ENCODE data around the gene HS3ST4.

HS3ST4 gene

DNA sequence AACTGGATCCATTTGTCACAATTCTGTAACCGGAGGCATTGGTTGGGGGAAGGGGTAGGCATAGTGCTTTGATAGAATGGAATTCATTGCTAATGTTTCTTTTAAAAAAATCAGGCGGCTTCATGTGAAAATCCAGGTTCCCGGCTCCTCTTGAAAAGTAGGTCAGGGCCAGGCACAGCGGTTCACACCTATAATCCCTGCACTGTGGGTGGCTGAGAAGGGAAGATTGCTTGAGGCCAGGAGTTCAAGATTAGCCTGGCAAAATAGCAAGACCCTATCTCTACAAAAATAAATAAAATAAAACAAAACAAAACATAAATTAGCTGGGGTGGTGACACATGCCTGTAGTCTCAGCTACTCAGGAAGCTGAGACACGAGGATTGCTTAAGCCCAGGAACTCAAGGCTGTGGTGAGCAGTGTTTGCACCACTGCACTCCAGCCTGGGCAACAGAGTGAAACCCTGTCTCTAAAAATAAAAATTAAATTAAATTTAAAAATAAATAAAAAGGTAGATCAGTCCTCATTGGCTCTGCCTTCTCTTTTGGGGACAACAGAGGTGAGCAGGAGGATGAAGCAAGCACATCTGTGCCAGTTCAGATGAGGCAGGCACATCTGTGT is 466.5 kb downstream of the HS3ST4 start:
- Histone ChIP-seq H3K27me3 (ENCODE audit: control insufficient read depth, insufficient read depth, low read length) (no peaks in the 10 kb centered on the region), H3K27ac (no peak overlapping the region), H3K4me1 (no peaks in the 10 kb centered on the region), H3K36me3 (ENCODE audit: control insufficient read depth, insufficient read depth, low read length) (no peaks in the 10 kb centered on the region), H3K9ac (no peak overlapping the region), H3K79me2 (no peaks in the 10 kb centered on the region), H3K9me3 (ENCODE audit: control insufficient read depth, low read length) (no peaks in the 10 kb centered on the region), H2AFZ (no peak overlapping the region), H3K4me2 (ENCODE audit: low read length) (no peak overlapping the region), H3K4me3 (ENCODE audit: low read depth, low read length) (no peak overlapping the region)
- TF ChIP-seq, protein P1, sequence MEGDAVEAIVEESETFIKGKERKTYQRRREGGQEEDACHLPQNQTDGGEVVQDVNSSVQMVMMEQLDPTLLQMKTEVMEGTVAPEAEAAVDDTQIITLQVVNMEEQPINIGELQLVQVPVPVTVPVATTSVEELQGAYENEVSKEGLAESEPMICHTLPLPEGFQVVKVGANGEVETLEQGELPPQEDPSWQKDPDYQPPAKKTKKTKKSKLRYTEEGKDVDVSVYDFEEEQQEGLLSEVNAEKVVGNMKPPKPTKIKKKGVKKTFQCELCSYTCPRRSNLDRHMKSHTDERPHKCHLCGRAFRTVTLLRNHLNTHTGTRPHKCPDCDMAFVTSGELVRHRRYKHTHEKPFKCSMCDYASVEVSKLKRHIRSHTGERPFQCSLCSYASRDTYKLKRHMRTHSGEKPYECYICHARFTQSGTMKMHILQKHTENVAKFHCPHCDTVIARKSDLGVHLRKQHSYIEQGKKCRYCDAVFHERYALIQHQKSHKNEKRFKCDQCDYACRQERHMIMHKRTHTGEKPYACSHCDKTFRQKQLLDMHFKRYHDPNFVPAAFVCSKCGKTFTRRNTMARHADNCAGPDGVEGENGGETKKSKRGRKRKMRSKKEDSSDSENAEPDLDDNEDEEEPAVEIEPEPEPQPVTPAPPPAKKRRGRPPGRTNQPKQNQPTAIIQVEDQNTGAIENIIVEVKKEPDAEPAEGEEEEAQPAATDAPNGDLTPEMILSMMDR (IDR thresholded peaks at IDR 0.05) = no peak

DNA sequence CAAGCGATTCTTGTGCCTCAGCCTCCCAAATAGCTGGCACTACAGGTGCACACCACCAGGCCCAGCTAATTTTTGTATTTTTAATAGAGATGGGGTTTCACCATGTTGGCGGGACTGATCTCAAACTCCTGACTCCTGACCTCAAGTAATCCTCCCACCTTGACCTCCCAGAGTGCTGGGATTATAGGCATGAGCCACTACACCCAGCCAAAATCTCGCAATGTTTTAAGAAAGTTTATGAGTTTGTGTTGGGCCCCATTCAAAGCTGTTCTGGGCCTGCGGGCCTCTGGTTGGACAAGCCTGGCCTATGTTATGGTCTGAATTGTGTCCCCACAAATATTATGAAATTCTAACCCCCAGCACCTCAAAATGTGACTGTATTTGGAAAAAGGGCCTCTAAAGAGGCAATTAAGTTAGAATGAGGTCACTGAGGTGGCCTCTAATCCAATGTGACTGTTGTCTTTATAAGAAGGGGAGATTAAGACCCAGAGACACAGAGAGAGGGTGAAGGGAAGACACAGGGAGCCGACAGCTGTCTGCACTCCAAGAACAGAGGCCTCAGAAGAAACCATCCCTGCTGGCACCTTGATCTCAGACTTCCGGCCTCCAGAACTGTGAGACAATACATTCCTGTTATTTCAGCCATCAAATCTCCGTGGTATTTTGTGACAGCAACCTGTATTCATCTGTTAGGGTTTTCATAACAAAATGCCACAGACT is 469.9 kb downstream of the HS3ST4 start:
- H3K4me3 ChIP-seq (ENCODE audit: low read depth, low read length) = no peak overlapping the region
- TF ChIP-seq, protein P1 (IDR thresholded peaks at IDR 0.05) = no peak
- no peak overlapping the region for H2AFZ ChIP-seq
- H3K9ac ChIP-seq = no peak overlapping the region
- no peaks in the 10 kb centered on the region for H3K27me3 ChIP-seq (ENCODE audit: control insufficient read depth, insufficient read depth, low read length)
- no peaks in the 10 kb centered on the region for H3K4me1 ChIP-seq
- H3K36me3 ChIP-seq (ENCODE audit: control insufficient read depth, insufficient read depth, low read length) = no peaks in the 10 kb centered on the region
- no peak overlapping the region for H3K4me2 ChIP-seq (ENCODE audit: low read length)
- no peaks in the 10 kb centered on the region for H3K9me3 ChIP-seq (ENCODE audit: control insufficient read depth, low read length)
- H3K27ac ChIP-seq = no peak overlapping the region
- no peaks in the 10 kb centered on the region for H3K79me2 ChIP-seq

- no peak overlapping the region for H3K27ac ChIP-seq
- H3K79me2 ChIP-seq = no peaks in the 10 kb centered on the region
- no peaks in the 10 kb centered on the region for H3K9me3 ChIP-seq (ENCODE audit: control insufficient read depth, low read length)
- H3K27me3 ChIP-seq (ENCODE audit: control insufficient read depth, insufficient read depth, low read length) = no peaks in the 10 kb centered on the region
- no peaks in the 10 kb centered on the region for H3K4me1 ChIP-seq
- no peaks in the 10 kb centered on the region for H3K36me3 ChIP-seq (ENCODE audit: control insufficient read depth, insufficient read depth, low read length)
- H3K4me2 ChIP-seq (ENCODE audit: low read length) = no peak overlapping the region
- H3K9ac ChIP-seq = no peak overlapping the region
- TF ChIP-seq, protein P1 (IDR thresholded peaks at IDR 0.05) = no peak
- H2AFZ ChIP-seq = no peak overlapping the region
- H3K4me3 ChIP-seq (ENCODE audit: low read depth, low read length) = no peak overlapping the region
Measured at GRCh38 chr16:26169473-26169872, 477.7 kb downstream of the HS3ST4 start.

DNA sequence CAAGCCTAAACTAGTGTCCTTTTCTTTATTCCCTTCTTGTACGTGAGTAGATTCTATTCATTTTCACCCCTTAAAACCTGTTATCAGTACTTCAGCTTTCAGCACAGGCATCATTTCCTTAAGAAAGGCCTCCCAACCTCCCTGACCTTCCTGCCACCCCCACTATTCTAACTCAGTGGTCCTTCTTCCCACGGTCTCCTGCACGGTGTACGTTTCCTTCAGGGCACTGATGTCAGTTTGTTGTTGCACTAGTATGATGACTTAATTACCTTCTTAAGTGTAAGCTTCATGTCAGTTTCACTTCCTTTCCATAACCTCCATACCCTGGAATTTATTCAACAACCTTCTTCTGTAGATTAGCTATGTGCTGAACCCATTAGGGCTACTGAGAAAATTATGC is 484.2 kb downstream of the HS3ST4 start:
- no peaks in the 10 kb centered on the region for H3K4me1 ChIP-seq
- no peaks in the 10 kb centered on the region for H3K9me3 ChIP-seq (ENCODE audit: control insufficient read depth, low read length)
- no peak overlapping the region for H3K4me3 ChIP-seq (ENCODE audit: low read depth, low read length)
- no peak overlapping the region for H3K27ac ChIP-seq
- TF ChIP-seq, protein P1 (IDR thresholded peaks at IDR 0.05) = no peak
- no peaks in the 10 kb centered on the region for H3K79me2 ChIP-seq
- no peaks in the 10 kb centered on the region for H3K36me3 ChIP-seq (ENCODE audit: control insufficient read depth, insufficient read depth, low read length)
- no peak overlapping the region for H3K9ac ChIP-seq
- no peak overlapping the region for H2AFZ ChIP-seq
- no peak overlapping the region for H3K4me2 ChIP-seq (ENCODE audit: low read length)
- no peaks in the 10 kb centered on the region for H3K27me3 ChIP-seq (ENCODE audit: control insufficient read depth, insufficient read depth, low read length)

DNA sequence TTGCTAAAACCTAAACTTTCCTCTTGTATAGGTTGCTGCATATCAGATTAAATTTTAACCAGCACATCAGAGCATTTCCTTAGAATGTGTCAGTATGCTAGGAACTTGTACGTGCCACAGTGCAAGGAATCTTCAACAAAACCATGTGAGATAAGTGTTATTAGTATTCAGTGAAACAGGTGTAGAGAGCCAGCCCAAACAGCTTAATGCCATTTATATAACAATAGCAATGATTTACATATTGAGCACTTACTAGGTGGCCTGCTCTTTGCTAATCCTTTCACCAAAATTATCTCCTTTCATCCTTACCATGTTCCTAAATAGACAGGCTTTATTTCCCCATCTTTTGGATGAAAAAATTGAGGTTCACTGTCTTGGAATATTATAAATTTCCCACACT is 485.7 kb downstream of the HS3ST4 start:
- no peak overlapping the region for H2AFZ ChIP-seq
- H3K27me3 ChIP-seq (ENCODE audit: control insufficient read depth, insufficient read depth, low read length) = no peaks in the 10 kb centered on the region
- H3K9me3 ChIP-seq (ENCODE audit: control insufficient read depth, low read length) = peaks cover 2% of the 10 kb centered on the region
- H3K4me3 ChIP-seq (ENCODE audit: low read depth, low read length) = no peak overlapping the region
- TF ChIP-seq, protein P1 (IDR thresholded peaks at IDR 0.05) = no peak
- H3K4me1 ChIP-seq = no peaks in the 10 kb centered on the region
- no peak overlapping the region for H3K9ac ChIP-seq
- H3K79me2 ChIP-seq = no peaks in the 10 kb centered on the region
- H3K36me3 ChIP-seq (ENCODE audit: control insufficient read depth, insufficient read depth, low read length) = no peaks in the 10 kb centered on the region
- no peak overlapping the region for H3K4me2 ChIP-seq (ENCODE audit: low read length)
- H3K27ac ChIP-seq = no peak overlapping the region
